Activated CD4-positive, alpha-beta T cell treated with anti-CD3 and anti-CD28 coated beads, Interleukin-2, amount 50 U/mL, for 24 hours (primary cell): ENCODE data around the gene EMD.

Source experiments
- DNase-seq, 2 donors: peaks; one replicate each; pipeline ENCODE4 v3.0.0-alpha.2; 2020; ENCODE audit warnings: low read depth in 1 of 2, low spot score in 1 of 2

Gene EMD

DNA sequence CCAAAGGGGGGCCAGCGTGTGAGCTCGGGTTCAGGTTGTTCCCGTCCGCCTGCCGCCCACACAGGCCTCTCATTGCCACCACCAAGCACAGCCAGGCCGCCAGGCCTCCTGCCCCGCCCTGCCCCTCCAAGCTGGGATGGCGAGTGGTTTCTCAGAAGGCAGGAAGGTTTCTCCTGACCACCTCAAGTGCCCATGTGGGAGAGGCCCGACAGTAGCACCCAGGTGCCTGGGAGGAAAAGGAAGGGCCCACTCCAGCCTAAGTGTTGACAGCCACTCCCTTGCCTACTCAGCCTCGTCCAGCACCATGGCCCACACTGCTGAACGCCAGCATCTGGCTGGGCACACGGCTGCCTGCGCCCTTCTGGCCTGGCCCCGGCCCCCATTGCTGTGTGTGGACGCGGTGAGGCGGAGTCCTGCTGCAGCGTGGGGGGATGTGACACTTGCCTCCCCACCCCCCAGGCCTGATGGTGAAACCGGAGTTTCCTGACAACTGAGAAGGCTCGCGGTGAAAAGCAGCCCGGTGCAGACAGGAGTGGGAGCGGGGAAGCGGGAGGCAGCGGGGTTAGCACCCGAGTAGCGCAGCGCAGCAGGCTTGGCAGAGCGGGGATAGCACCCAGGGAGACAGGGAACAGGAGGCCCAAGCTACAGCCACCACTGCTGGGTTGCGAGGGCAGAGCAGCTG lies 23.9 kb upstream of the EMD start:
- no peak for DNase-seq

DNA sequence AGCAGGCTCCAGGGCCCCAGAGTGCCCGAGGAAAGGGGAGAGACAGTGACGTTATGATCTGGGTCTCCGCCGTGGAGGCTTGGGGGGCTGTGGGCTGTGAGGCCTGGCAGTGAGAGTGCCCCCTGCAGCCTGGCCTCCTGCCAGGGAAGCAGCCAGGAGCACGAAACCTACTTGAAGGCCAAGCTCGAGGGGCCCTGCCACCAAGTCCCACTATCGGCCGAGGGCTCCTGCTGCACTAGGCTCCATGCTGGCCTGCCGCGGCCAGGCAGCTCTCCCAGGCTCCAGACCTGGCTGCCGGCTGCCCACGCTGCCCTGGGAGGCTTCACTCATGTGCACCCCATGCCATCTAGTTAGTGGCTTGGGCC lies 23.3 kb upstream of the EMD start:
- DNase-seq, result no peak

DNA sequence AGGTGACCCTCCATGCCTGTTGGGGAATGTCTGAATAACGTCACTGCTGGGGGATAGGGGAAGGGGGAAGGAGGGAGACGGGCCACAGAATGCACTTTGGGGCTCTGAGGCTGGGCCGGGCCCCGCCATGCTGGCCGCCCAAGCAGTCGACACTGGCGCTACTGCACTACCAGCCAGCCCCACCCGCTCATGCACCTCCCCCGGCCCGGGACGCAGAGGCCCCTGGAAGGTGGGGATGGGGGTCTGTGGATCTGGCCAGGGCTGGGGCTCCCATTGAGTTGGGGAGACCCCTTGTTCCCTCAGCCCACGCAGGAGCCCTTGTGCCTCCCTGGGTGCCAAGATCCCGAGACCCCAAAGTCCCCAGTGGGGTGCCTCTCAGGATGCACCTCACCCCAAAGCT lies 22.5 kb upstream of the EMD start:
- DNase-seq, result no peak

DNA sequence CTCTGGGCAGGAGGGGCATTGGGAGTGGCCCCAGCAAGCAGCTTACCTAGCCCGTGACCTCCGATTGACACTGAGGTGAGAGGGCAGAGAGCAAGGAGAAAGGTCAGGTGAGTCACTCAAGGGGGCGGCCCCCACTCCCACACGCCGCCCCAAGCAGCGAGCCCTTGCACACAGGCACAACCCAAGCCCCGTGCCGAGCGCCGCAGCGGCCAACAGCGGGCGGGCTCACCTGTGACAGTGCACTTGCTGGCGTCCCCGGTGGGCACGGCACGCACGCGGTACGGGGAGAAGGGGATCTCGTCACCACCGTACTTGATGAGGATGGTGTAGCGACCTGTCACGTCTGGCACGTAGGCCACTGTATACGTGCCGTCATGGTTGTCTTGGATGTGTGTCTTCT lies 21.9 kb upstream of the EMD start:
- no peak for DNase-seq

DNA sequence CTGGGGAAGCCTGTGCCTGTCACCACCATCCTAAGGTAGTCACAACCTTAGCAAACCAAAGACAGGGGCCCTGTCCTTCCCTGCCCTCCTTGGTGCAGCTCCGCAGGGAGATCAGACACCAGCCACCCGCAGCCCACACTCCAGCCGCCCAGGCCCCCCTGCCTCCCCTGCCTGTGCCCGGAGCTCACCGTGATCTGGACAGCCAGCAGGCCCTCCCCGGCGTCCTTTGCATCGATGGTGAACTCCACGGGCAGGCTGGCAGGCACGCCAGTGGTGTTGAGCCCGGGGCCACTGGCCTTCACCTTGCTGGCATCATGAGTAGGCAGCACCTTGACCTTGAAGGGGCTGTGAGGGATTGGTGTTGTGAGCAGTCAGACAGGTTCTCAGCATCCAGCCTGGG lies 21.1 kb upstream of the EMD start:
- DNase-seq, result no peak

DNA sequence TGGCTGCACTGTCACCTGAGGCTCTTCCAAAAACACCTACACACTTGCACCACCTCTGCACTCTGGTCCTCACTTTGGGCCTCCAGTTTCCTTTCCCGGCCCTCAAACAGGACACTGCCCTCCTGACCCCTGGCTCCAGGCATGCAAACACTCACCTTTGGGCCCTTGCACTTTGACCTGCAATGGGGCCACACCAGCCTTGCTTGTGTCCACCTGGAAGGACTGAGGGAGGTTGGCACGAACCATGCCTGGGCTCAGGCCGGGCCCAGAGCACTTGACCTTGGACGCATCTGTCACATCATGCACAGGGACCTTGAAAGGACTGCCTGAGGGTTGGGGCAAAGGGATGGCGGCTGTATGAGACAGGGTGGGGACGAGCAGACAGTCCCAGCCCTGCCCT lies 20.3 kb upstream of the EMD start:
- DNase-seq, result no peak

DNA sequence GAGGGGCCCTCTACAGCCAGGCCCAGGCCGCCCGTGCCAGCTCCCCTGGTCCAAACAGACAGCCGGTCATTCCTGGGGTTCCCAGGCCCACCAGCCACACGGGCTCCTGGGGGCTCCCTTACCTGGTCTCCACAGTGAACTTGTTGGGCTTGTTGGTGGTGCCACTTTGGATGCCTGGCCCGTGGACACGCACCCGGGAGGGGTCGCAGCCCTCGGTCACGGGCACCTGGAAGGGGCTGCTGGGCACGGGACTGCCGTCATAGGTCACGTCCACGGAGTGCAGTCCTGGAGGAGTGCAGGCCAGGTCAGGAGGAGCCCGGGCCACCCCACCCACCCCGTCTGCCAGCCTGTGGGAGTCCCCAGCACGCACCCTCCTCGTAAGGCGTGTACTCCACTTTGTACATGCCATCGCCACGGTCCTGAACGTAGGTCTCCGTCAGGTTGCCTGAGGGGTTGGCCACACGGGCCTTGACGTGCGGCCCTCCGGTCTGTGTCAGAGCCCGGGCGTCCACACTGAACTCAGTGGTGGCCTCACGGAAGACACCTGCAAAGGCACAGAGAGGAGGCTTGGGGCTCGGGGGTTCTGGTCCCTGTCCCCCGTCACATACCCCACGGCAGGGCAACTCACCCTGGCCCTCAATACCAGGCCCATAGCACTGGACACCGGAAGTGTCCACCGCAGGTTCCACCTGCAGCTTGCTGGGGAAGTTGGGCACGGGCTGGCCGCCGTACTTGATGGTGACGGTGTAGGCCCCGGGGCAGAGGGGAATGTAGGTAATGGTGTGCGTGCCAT lies 19.5 kb upstream of the EMD start:
- DNase-seq, result no peak

DNA sequence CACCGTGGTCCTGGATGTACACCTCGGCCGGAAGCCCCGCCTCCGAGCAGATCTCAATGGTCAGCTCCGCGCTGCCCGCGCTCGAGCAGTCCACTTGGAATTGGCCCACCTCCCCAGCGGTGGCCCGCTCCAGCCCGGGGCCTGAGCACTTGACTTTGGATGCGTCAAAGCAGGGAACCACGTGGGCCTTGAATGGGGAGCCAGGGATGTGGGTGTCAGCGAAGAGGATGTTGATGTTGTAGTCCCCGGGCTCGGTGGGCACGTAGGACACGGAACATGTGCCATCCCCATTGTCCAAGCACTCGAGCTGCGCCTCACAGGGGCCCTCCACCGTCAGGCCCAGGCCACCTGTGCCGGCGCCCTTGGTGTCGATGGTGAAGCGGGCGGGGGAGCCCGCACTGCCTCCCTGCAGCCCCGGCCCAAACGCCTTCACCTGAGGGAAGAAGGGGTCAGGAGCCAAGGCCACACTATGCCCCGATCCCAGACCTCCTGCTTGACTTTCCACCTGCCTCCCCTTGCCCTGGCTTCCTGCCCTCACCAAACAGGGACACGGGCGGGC lies 18.9 kb upstream of the EMD start:
- DNase-seq, result no peak

DNA sequence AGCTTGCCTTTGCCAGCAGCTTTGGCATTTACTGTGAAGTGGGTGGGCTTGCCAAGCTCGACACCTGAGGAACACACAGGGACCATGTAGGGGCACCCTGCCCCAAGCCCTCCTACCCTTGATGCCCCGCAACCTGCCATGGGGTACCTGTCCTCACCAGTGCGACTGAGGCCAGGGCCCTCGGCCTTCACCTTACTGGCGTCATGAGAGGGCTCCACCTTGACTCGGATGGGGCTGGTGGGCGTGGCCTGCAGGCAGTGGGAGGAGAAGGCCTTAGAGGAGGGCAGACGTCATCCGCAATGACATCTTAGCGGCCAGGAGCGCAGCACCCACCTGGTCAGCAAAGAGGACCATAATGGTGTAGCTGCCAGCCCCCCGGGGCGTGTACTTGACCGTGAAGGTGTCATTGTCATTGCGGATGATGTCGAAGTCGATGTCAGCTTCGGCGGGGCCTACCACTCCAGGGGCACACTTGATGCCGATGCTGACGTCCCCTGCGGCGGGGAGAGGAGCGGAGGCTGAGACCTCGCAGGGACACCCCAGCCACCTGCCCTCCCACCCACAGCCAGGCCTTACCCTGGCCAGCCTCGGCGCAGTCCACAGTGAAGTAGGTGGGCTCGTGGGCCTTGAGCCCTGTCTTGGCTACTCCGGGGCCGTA lies 16.9 kb upstream of the EMD start:
- no peak for DNase-seq

DNA sequence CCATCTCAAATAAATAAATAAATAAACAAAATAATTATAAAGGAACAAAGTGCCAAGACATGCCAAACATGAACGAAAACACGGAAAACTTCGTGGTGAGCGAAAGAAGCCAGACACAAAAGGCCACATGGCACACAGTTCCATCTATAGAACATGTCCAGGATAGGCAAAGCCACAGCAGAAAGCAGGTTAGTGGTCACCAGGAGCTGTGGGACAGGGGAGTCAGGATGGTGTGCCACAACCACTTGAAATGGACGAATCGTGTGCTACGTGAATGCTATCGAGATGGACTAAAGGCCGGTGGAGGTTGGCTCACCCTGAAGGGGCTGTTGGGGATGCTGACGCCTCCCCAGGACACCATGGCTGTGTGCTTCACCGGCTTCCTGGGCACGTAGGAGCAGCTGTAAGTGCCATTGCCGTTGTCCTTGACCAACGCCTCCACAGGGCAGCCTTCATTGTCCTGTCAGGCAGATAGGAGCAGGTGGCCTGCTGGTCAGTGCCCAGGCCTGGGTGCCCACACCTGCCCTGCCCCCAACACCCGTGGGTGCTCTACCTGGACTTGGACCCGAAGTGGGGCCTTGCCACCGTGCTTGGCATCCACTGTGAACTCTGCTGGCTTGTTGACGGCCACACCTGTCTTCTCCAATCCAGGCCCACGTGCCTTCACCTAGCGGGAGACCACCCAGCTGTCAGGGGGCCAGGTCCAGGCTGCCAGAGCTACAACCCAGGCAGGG lies 15.2 kb upstream of the EMD start:
- DNase-seq, result no peak

DNA sequence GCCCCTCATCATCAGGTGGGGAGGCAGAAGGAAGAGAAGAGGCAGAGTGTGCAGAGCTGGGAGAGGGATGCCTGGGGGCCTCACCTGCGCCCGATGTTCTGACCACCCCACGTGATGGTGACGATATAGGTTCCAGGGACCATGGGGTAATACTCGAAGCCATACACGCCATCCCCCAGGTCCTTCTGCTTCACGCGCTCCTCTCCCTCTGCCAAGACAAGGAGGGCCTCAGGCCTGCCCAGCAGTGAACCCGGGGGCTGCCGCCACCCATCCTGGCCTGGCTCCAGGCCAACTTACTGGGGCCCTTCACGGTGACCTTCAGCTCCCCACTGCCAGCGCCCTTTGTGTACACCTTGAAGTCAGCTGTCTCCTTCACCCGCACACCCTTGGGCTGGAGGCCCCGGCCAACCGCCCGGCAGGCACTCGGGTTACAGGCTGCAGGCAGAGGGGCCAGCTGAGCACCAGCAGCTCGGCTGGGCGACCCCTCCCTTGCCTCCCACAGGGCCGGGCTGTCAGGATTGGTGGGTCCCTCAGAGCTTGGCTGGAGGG lies 14.0 kb upstream of the EMD start:
- no peak for DNase-seq

DNA sequence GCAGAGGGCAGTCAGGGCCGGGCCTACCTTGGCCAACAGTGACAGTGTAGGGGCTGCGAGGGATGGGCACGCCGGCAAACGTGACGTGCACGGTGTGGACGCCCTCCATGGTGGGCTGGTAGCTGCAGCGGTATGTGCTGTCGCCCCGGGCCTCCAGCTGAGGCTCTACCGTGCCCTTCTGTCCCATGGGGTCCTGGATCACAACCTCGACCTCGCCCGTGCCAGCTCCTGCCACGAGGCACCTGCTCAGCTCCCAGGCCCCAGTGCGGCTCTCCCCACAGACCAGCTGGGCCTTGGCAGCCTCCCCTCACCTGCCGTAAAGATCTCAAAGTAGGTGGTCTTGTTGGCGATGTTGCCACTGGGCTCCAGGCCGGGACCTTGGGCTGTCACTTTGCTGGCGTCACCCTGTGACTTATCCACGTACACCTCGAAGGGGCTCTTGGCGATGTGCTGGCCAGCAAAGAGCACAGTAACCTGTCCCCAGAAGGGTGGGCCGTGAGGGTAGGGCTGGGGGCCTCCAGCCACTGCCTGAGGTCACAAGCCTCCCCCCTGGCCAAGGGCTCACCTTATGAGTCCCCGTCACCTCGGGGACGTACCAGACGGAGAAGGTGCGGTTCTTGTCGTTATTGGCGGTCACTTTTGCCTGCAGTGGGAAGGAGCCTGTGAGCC lies 13.0 kb upstream of the EMD start:
- no peak for DNase-seq

DNA sequence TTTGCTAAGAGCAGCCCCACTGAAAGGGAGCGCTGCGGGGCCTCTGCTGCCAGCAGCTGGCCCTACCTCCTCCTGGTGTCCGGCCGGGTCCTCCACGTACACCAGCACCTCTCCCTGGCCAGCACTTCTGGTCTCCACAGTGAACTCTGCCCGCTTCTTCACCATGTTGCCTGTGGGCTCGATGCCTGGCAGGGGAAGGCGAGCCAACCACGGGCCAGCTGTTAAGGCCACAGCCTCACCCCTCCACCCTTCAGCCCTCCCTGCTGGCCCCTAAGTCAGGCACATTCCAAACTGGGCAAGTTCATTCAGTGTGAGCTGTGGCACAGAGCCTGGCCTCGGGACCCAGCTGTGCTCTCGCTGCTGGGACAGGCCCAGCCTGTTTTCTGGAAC lies 12.4 kb upstream of the EMD start:
- DNase-seq, result no peak

DNA sequence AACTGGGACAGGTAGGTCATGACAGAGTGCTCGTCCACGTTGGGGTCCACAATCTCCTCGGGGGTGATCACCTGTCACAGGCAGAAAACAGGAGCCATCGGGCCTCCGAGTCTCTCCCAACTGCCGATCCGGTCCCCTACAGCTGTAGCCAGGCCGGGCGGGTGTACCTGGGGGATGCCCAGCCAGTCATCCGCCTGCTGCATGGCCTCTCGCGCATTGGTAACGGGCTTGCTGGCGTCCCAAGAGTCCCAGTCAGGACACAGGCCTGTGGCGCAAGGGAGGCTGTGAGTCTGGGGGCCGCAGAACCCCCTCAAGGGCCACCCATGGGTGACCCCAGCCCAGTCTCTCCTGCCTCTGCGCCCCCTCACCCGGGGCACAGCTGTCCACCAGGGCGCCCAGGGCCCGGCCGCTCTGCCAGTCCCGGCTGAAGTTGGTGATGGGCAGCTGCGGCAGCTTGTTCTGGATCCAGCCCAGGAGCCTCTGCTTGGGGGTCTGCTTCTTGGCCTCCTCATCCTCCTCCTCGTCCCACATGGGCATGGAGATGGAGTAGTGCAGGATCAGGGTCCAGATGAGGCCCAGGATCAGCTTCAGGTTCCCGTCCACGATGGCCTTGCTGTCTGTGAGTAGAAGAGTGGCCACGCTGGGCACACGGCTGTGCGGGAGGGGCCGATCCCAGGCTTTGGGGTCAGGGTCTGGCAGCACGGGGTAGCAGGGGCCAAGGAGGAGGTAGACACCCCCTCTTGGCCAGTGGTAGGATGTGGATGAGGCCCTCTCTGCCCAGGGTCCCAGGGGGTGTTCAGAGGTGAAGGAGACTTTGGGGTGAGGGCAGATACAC lies 11.4 kb upstream of the EMD start:
- DNase-seq, result no peak

DNA sequence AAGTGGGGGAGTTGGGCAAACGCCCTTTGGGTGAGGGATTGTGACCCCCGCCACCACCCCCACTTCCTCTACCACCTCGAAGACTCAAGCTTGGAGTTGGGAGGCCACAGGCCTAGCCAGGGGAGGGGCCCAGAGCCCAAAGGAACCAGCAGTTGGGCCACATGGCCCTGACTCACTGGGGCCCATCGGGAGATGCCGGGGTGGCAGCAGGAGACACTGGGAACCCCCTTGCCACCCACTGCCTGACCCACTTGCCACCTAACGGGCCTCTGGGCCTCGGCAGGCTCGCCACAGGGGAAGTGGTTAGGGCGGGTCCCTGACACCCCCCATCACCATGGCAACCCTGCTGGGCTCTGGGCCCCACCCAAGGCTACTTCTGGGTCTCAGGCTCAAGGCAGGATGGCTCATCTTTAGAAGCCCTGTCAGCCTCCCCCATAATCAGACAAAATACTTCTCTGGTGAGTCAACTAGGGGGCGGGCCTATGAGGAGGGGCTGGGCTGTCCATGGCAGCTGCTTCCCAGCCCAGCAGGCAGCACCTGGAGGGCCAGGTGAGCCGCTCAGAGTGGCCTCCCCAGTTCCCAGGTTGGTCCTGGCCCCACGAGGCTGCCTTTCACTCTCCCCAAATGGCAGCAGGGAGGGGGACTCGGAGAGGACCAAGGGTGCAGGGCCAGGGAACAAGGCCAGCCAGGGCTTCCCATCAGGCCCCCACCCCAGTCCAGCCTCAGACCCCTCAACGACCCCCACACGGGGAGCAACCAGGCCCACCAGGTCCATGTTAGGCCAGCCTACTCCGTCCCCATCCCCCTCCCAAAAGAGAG lies 10.3 kb upstream of the EMD start:
- peak; percentile 69 to 83 for DNase-seq

DNA sequence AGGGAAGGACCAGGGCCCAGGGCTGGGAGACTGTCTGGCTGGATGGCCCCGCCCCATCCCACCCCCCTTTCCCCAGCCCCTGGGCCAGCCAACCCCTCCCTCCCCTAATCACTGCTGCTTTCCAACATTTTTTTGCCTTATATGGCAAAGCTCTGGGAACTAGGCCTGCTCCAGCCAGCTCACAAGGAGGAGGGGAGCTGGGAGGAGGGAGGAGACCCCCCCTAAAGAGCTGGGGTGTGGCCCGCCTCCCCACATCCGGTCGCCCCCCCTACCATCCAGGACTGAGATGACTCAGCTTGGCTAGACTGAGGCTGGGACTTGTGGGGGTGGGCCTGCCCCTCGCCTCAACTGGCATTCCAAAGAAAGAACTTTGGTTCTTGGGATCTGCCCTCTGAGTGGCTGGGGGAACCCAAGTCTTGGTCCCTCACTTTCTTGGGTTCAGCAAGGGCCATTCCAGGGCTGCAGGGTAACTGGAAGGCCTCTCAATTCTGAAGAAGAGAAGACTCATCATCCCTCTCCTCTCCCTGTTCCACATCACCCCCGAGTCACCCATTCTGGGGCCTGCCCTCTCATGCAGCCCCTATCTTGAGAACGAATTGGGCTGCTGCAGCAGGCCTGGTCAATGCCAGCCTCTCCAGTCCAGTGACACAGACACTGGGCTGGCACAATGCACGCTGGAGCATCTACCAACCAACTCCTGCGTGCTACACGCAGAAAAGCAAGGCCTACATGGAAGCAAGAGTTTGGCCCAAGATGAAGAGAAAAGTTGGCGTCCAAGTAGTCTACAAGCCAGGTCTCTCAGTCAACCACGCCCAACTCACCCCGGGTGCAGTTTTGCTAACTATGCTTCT lies 9.4 kb upstream of the EMD start:
- peak; percentile 32 to 47 for DNase-seq

DNA sequence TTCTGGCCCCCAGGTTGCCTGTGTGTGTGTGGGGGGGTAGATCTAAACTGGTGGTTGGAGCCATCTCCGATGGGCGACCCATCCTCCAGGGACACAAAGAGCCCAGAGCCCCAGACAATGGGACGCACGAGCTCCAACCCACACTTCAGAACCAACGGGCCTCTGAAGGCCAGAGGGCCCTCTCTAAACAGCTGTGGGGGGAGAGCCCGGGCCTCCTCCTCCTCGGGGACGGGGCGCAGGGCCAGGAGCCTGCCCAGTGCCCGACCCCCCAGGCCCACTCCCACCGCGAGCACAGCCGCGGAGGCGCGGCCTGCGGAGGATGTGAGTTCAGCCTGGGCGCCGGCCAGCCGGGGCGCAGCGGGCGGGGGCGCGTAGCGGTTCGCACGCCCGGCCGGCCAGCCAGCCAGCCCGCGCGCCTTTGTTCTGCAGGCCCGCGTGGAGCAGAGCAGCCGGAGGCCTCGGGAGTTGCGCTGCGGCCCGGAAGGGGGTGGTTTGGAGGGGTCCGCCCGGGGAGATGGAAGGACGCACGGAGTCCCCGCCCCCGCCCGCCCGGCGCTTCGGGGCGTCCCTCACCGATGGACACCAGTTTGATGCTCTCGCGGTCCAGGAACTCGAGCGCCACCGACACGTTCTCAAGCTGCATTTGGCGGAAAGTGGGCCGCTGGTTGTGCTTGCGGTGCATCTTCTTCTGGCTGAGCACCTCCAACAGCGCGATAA lies 8.6 kb upstream of the EMD start:
- DNase-seq, result no peak
